H1 (cell line): ENCODE results near the gene CACNA1C. TPM values are rescaled to one million over a fixed set of nuclear protein-coding genes. Genes with fewer than 3 reads are reported as not detected.

Experiments
- CHD7 ChIP-seq: fragments of 300-600 bp; sonication (generic); IDR thresholded peaks from 2 replicates; pipeline ENCODE4 v1.7.1; 2012; ENCODE audit warnings: low read length, moderate library complexity, mild to moderate bottlenecking, inconsistent platforms; ENCODE audit not compliant: insufficient replicate concordance
- EP300 ChIP-seq, 2 experiments: IDR thresholded peaks; 1 replicate in 1 of 2; 2 replicates in 1 of 2; pipeline ENCODE4 v1.6.1; 2011 to 2012; ENCODE audit warnings: low read depth in 2 of 2, low read length in 2 of 2, mild to moderate bottlenecking in 2 of 2, borderline replicate concordance in 1 of 2, inconsistent platforms in 1 of 2, moderate library complexity in 1 of 2
- NANOG ChIP-seq: IDR thresholded peaks from 2 replicates; pipeline ENCODE4 v1.6.1; 2011; ENCODE audit warnings: low read length, low read depth, mild to moderate bottlenecking, inconsistent platforms; ENCODE audit not compliant: insufficient read depth, poor library complexity, severe bottlenecking
- polyA plus RNA-seq, 7 experiments: library from polyadenylated mRNA; depleted of rRNA in 3 of 7; stranded (reverse) in 5 of 7; unstranded in 2 of 7; fragments of >200 nt in 5 of 7; fragments of 200-250 nt in 2 of 7; gene quantifications; 1 replicate in 5 of 7; 2 replicates in 1 of 7; 4 replicates in 1 of 7; pipeline versions ENCODE4 v1.2.1 to v1.2.3, GENCODE V29; 2011 to 2013; ENCODE audit warnings: missing spikeins in 2 of 7, mixed read lengths in 2 of 7
- total RNA-seq: library from RNA; stranded (reverse); fragmentation: NEBNext Ultra II Directional; extraction: Animal tissue kit (Norgen Biotek cat#: 25700); gene quantifications from 2 replicates; pipeline ENCODE4 v1.2.1, GENCODE V29; 2021

CACNA1C gene
- total and polyA plus RNA-seq, 2 of the 8 experiments (the other 6 are each of a cell fraction or from before 2014, with no cell fraction given), result 1.3 TPM

DNA sequence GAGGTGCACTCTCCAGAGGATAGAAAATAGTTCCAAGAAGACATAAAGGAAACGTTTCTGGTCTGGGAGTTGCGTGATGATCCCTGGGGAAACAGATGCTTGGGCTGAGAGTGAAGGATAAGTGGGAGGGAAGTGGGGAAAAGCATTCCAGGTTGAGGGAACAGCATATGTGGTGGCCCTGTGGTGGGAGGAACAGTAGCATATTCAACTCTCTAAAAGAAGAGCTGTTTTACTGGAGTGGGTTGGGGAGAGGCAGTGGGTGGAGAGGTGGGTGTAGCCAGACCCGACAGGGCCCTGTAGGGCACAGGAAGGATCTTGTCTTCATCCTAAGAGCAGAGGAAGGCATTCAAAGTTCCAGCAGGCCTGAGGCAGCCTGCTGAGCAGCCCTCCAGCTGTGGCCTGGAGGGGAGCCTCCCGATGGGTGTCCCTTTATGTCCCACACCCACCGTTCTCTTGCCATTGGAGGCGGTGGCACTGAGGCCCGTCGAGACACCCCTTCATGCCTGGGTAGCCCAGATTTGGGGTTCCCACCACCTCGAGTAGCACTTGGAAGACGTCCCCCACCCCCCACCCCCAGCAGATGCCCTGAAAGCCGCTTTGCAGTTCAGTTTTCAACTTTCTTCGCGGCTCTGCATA, 431.5 kb downstream of the CACNA1C start (continued):
- TF ChIP-seq CHD7, result no peak
- TF ChIP-seq EP300 (IDR thresholded peaks at IDR 0.05; ENCODE audit: borderline replicate concordance in 1 of 2, low read depth in 2 of 2, low read length in 2 of 2), result no peak
- TF ChIP-seq NANOG, result no peak
